OCI-M2 (cell line): ENCODE results near the gene SKAP2.

Experiments used
- DNase-seq: peaks from one replicate; lab custom pipeline; 2025; ENCODE audit not compliant: unreplicated experiment; lab: John Stamatoyannopoulos, UW

Gene SKAP2

GRCh38 chr7:26779978-26780595 lies 84.3 kb downstream of the SKAP2 start:
- no peak for DNase-seq

- DNase-seq = no peak
Measured at GRCh38 chr7:26777385-26777784, 87.0 kb downstream of the SKAP2 start.

- DNase-seq = no peak
Measured at GRCh38 chr7:26760501-26760900, 103.9 kb downstream of the SKAP2 start.

- DNase-seq = no peak
Measured at GRCh38 chr7:26759108-26759507, 105.3 kb downstream of the SKAP2 start.

GRCh38 chr7:26743205-26743604 lies 121.2 kb downstream of the SKAP2 start:
- no peak for DNase-seq

- no peak for DNase-seq
Measured at GRCh38 chr7:26735976-26736600, 128.3 kb downstream of the SKAP2 start.

GRCh38 chr7:26729150-26729775 lies 135.1 kb downstream of the SKAP2 start:
- DNase-seq = no peak

GRCh38 chr7:26726051-26726450 lies 138.3 kb downstream of the SKAP2 start:
- DNase-seq = no peak

- no peak for DNase-seq
Measured at GRCh38 chr7:26724795-26725194, 139.6 kb downstream of the SKAP2 start.

- DNase-seq = no peak
Measured at GRCh38 chr7:26723129-26723528, 141.3 kb downstream of the SKAP2 start.

GRCh38 chr7:26721450-26721849 lies 142.9 kb downstream of the SKAP2 start:
- DNase-seq = no peak

GRCh38 chr7:26718063-26718462 lies 146.3 kb downstream of the SKAP2 start:
- DNase-seq = no peak

GRCh38 chr7:26714438-26714837 lies 150.0 kb downstream of the SKAP2 start:
- DNase-seq = no peak

GRCh38 chr7:26714006-26714405 lies 150.4 kb downstream of the SKAP2 start:
- DNase-seq = no peak

- DNase-seq = no peak
Measured at GRCh38 chr7:26709210-26709990, 155.0 kb downstream of the SKAP2 start.

GRCh38 chr7:26705567-26705966 lies 158.8 kb downstream of the SKAP2 start:
- DNase-seq = no peak

GRCh38 chr7:26704786-26705185 lies 159.6 kb downstream of the SKAP2 start:
- no peak for DNase-seq

- DNase-seq = no peak
Measured at GRCh38 chr7:26704036-26704435, 160.4 kb downstream of the SKAP2 start.

- no peak for DNase-seq
Measured at GRCh38 chr7:26700893-26701292, 163.5 kb downstream of the SKAP2 start.

GRCh38 chr7:26700386-26700785 lies 164.0 kb downstream of the SKAP2 start:
- DNase-seq = no peak

- no peak for DNase-seq
Measured at GRCh38 chr7:26699766-26700165, 164.6 kb downstream of the SKAP2 start.

GRCh38 chr7:26698806-26699205 lies 165.6 kb downstream of the SKAP2 start:
- no peak for DNase-seq
